Esophagus muscularis mucosa (tissue), 3 donors: ENCODE measurements around the gene TTN.

Experiments
- CTCF ChIP-seq, 3 experiments: fragments of 200-600 bp in 2 of 3; fragments of 450-650 bp in 1 of 3; sonication (generic) in 2 of 3; IDR thresholded peaks; one replicate each; pipeline ENCODE4 v1.5.1; 2017 to 2019; ENCODE audit warnings: antibody characterized with exemption in 3 of 3, mild to moderate bottlenecking in 2 of 3, moderate library complexity in 1 of 3
- POLR2A ChIP-seq: fragments of 450-650 bp; IDR thresholded peaks from one replicate; pipeline ENCODE4 v1.6.1; 2017; ENCODE audit warnings: antibody characterized with exemption, moderate library complexity, mild to moderate bottlenecking, low read depth

GRCh38 chr2:178644919-178645318, 162.3 kb downstream of the TTN start:
- no peak for TF ChIP-seq CTCF (IDR thresholded peaks at IDR 0.05)
- TF ChIP-seq POLR2A: no peak
